ENCODE data around the gene HMGXB3.

The HMGXB3 gene

GRCh38 chr5:150052956-150053712 lies 52.6 kb downstream of the HMGXB3 start:
- peak; percentile 86 to 95 (median 92) for DNase-seq

- peak in 1 of 4 experiments; percentile 34 for DNase-seq
Measured at GRCh38 chr5:150053713-150054392, 53.3 kb downstream of the HMGXB3 start.

GRCh38 chr5:150054569-150054968 lies 54.0 kb downstream of the HMGXB3 start:
- no peak for DNase-seq

- DNase-seq, result no peak
Measured at GRCh38 chr5:150055326-150056074, 55.0 kb downstream of the HMGXB3 start.

- DNase-seq, result no peak
Measured at GRCh38 chr5:150056075-150056443, 55.5 kb downstream of the HMGXB3 start.

GRCh38 chr5:150057052-150057451 lies 56.5 kb downstream of the HMGXB3 start:
- DNase-seq, result no peak

GRCh38 chr5:150057511-150057910 lies 57.0 kb downstream of the HMGXB3 start:
- DNase-seq, result no peak

GRCh38 chr5:150057996-150058395 lies 57.5 kb downstream of the HMGXB3 start:
- DNase-seq, result no peak

GRCh38 chr5:150058480-150059126 lies 58.1 kb downstream of the HMGXB3 start:
- peak; percentile 87 to 97 (median 92) for DNase-seq

GRCh38 chr5:150059623-150060022 lies 59.1 kb downstream of the HMGXB3 start:
- no peak for DNase-seq

- DNase-seq, result no peak
Measured at GRCh38 chr5:150060471-150060870, 59.9 kb downstream of the HMGXB3 start.

GRCh38 chr5:150061538-150061995 lies 61.0 kb downstream of the HMGXB3 start:
- DNase-seq, result no peak

- DNase-seq, result peak; percentile 17 to 64 (median 57)
Measured at GRCh38 chr5:150062216-150062922, 61.8 kb downstream of the HMGXB3 start.

GRCh38 chr5:150063638-150064037 lies 63.1 kb downstream of the HMGXB3 start:
- no peak for DNase-seq

GRCh38 chr5:150064681-150065220 lies 64.2 kb downstream of the HMGXB3 start:
- DNase-seq, result no peak

- peak; percentile 79 to 92 (median 90) for DNase-seq
Measured at GRCh38 chr5:150065346-150065745, 64.8 kb downstream of the HMGXB3 start.

- peak; percentile 91 to 97 (median 96) for DNase-seq
Measured at GRCh38 chr5:150065886-150066285, 65.3 kb downstream of the HMGXB3 start.

GRCh38 chr5:150066436-150066835 lies 65.9 kb downstream of the HMGXB3 start:
- DNase-seq, result no peak

- DNase-seq, result peak; percentile 49 to 88 (median 72)
Measured at GRCh38 chr5:150066901-150067396, 66.4 kb downstream of the HMGXB3 start.

GRCh38 chr5:150067405-150067960 lies 66.9 kb downstream of the HMGXB3 start:
- peak in 3 of 4 experiments; percentile 45 to 47 (median 46) for DNase-seq

GRCh38 chr5:150068071-150068470 lies 67.5 kb downstream of the HMGXB3 start:
- DNase-seq, result no peak

Data from suppressor macrophage (primary cell).